ENCODE data around the gene FXR2. TPM values are rescaled to one million over a fixed set of nuclear protein-coding genes. Genes with fewer than 3 reads are reported as not detected.

FXR2 gene
- total and polyA plus RNA-seq, 4 donors = 29.0 to 31.1 (median 30.0) TPM

DNA sequence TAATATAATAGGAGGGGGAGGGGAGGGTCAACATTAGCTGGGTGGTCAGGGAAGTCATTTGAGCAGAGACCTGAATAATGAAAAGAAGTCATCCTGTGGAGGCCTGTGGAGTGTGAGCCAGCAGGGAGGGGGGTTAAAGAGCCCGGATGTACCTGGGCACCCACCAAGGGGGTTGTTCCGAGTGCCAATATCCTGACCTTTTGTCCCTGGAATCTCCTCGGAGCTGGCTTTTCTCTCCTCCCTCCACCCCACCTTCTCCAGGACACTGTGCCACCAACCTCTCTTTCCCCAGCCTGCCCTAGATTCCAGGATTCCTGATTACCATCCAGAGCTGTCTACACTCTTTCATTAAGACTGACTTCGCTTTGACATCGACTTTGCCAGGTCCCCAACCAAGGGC, 21.5 kb upstream of the FXR2 start:
- Histone ChIP-seq H3K4me1 (ENCODE audit: control insufficient read depth in 5 of 5, insufficient read depth in 5 of 5, low read length in 5 of 5) (peaks cover 0 to 7% (median 0%) of the 10 kb centered on the region in 5 donors), H3K4me3 (no peak overlapping the region), H3K9ac (ENCODE audit: insufficient read depth in 1 of 2, low read length in 2 of 2) (no peak overlapping the region), H3K36me3 (ENCODE audit: control insufficient read depth in 4 of 4, insufficient read depth in 4 of 4, low read length in 4 of 4) (no peaks in the 10 kb centered on the region), H3K27ac (ENCODE audit: low read depth in 1 of 2, low read length in 1 of 2) (no peak overlapping the region), H3K9me3 (ENCODE audit: control insufficient read depth in 4 of 4, insufficient read depth in 3 of 4, low read length in 3 of 4) (no peaks in the 10 kb centered on the region), H3K27me3 (ENCODE audit: control insufficient read depth in 3 of 3, insufficient read depth in 3 of 3, low read length in 2 of 3) (no peaks in the 10 kb centered on the region)
- TF ChIP-seq, protein P1, sequence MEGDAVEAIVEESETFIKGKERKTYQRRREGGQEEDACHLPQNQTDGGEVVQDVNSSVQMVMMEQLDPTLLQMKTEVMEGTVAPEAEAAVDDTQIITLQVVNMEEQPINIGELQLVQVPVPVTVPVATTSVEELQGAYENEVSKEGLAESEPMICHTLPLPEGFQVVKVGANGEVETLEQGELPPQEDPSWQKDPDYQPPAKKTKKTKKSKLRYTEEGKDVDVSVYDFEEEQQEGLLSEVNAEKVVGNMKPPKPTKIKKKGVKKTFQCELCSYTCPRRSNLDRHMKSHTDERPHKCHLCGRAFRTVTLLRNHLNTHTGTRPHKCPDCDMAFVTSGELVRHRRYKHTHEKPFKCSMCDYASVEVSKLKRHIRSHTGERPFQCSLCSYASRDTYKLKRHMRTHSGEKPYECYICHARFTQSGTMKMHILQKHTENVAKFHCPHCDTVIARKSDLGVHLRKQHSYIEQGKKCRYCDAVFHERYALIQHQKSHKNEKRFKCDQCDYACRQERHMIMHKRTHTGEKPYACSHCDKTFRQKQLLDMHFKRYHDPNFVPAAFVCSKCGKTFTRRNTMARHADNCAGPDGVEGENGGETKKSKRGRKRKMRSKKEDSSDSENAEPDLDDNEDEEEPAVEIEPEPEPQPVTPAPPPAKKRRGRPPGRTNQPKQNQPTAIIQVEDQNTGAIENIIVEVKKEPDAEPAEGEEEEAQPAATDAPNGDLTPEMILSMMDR (IDR thresholded peaks at IDR 0.05; ENCODE audit: control extremely low read depth, extremely low read depth) = no peak
- ATAC-seq (ENCODE audit: insufficient read depth, low FRiP score) (no peak), DNase-seq (no peak)
- 67 to 82% methylated on average over 5 of the region's 5 CpGs for WGBS, 2 donors

DNA sequence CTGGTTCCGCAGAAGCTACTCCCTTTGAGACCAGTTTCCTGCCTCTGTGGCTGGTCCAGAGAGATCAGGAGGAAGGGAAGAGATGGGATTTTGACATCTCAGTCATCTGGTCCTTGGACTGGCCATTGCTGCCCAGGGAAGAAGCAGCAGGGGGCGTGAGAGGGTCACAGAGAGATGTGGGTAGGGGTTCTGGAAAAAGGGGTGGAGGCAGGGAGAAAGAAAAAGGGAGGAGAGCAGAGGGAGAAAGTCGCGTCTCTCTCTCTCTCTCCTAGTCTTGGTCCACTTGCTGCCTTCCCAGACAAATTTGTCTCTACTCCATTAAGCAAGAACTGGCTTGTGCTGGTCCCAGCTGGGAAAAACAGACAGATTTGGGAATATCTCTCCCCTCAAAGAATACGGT, 19.7 kb upstream of the FXR2 start:
- ATAC-seq (ENCODE audit: insufficient read depth, low FRiP score) = no peak
- 26 to 46% methylated on average over 5 of the region's 5 CpGs for WGBS, 2 donors
- Histone ChIP-seq H3K4me3 (no peak overlapping the region), H3K27me3 (ENCODE audit: control insufficient read depth in 3 of 3, insufficient read depth in 3 of 3, low read length in 2 of 3) (no peaks in the 10 kb centered on the region), H3K9ac (ENCODE audit: insufficient read depth in 1 of 2, low read length in 2 of 2) (no peak overlapping the region), H3K27ac (ENCODE audit: low read depth in 1 of 2, low read length in 1 of 2) (no peak overlapping the region), H3K9me3 (ENCODE audit: control insufficient read depth in 4 of 4, insufficient read depth in 3 of 4, low read length in 3 of 4) (no peaks in the 10 kb centered on the region), H3K4me1 (ENCODE audit: control insufficient read depth in 5 of 5, insufficient read depth in 5 of 5, low read length in 5 of 5) (peaks cover 0 to 7% (median 0%) of the 10 kb centered on the region in 5 donors), H3K36me3 (ENCODE audit: control insufficient read depth in 4 of 4, insufficient read depth in 4 of 4, low read length in 4 of 4) (no peaks in the 10 kb centered on the region)
- peak; percentile 84 to 87 (median 87) for DNase-seq
- TF ChIP-seq, protein P1 (IDR thresholded peaks at IDR 0.05; ENCODE audit: control extremely low read depth, extremely low read depth) = no peak

DNA sequence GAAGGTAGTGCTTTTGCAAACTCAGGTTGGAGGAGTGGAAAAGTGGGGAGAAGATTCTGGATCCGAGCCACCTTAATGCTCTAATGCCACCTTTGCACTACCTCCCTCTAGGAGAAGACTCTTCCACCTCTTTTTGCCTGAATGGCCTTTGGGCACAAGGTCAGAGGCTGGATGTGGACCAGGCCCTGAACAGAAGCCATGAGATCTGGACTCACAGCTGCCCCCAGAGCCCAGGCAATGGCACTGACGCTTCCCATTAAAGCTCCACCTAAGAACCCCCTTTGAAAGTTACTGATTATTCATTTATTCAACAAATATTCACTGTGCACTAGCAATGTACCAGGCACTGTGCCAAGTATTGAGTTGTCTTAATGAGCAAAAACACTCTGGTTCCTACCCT, 18.4 kb upstream of the FXR2 start:
- Histone ChIP-seq H3K4me3 (no peak overlapping the region), H3K4me1 (ENCODE audit: control insufficient read depth in 5 of 5, insufficient read depth in 5 of 5, low read length in 5 of 5) (peaks cover 0 to 9% (median 0%) of the 10 kb centered on the region in 5 donors), H3K27me3 (ENCODE audit: control insufficient read depth in 3 of 3, insufficient read depth in 3 of 3, low read length in 2 of 3) (no peaks in the 10 kb centered on the region), H3K27ac (ENCODE audit: low read depth in 1 of 2, low read length in 1 of 2) (no peak overlapping the region), H3K9me3 (ENCODE audit: control insufficient read depth in 4 of 4, insufficient read depth in 3 of 4, low read length in 3 of 4) (no peaks in the 10 kb centered on the region), H3K9ac (ENCODE audit: insufficient read depth in 1 of 2, low read length in 2 of 2) (no peak overlapping the region), H3K36me3 (ENCODE audit: control insufficient read depth in 4 of 4, insufficient read depth in 4 of 4, low read length in 4 of 4) (no peaks in the 10 kb centered on the region)
- DNase-seq = no peak
- 85 to 91% methylated on average over 2 of the region's 2 CpGs for WGBS, 2 donors
- ATAC-seq (ENCODE audit: insufficient read depth, low FRiP score) = no peak
- TF ChIP-seq, protein P1 (IDR thresholded peaks at IDR 0.05; ENCODE audit: control extremely low read depth, extremely low read depth) = no peak

DNA sequence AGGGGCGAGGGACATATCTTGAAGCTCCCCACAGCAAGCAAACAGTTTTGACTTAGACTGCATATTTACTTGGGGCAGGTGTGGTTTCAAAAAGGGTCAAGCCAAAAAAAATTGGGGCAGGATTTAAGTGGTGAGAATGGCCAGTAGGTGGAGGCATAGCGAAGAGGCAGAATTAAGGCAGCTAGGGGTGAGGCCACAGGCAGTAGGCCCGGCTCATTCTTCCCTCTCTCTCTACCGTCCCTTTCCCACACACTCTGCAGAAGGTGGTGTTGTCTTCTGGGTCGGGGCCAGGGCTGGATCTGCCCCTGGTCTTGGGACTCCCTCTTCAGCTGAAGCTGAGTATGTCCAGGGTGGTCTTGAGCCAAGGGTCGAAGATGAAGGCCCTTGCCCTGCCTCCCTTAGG, 17.8 kb upstream of the FXR2 start:
- DNase-seq (peak in 2 of 3 donors; percentile 23 to 40), ATAC-seq (ENCODE audit: insufficient read depth, low FRiP score) (no peak)
- no peak overlapping the region for H3K9ac ChIP-seq (ENCODE audit: insufficient read depth in 1 of 2, low read length in 2 of 2)

More for the DNA sequence above, 17.8 kb upstream of the FXR2 start:
- WGBS, 2 donors = 42 to 46% methylated on average over 6 of the region's 6 CpGs
- Histone ChIP-seq H3K36me3 (ENCODE audit: control insufficient read depth in 4 of 4, insufficient read depth in 4 of 4, low read length in 4 of 4) (no peaks in the 10 kb centered on the region), H3K27ac (ENCODE audit: low read depth in 1 of 2, low read length in 1 of 2) (no peak overlapping the region), H3K4me3 (no peak overlapping the region), H3K4me1 (ENCODE audit: control insufficient read depth in 5 of 5, insufficient read depth in 5 of 5, low read length in 5 of 5) (peaks cover 0 to 13% (median 0%) of the 10 kb centered on the region in 5 donors), H3K27me3 (ENCODE audit: control insufficient read depth in 3 of 3, insufficient read depth in 3 of 3, low read length in 2 of 3) (no peaks in the 10 kb centered on the region), H3K9me3 (ENCODE audit: control insufficient read depth in 4 of 4, insufficient read depth in 3 of 4, low read length in 3 of 4) (no peaks in the 10 kb centered on the region)
- TF ChIP-seq, protein P1 (IDR thresholded peaks at IDR 0.05; ENCODE audit: control extremely low read depth, extremely low read depth) = no peak

Data from lung (tissue), 12 donors.